Stimulated activated CD4-positive, alpha-beta T cell treated with anti-CD3 and anti-CD28 coated beads, Interleukin-1b, Interleukin-23, amount 100 ng/mL, for 4 hours (primary cell): Measurements from ENCODE around the gene PCP4.

Experiments
- DNase-seq, 2 donors: peaks; one replicate each; pipeline ENCODE4 v3.0.0-alpha.2; 2020; ENCODE audit warnings: low read depth in 2 of 2

PCP4 gene

DNA sequence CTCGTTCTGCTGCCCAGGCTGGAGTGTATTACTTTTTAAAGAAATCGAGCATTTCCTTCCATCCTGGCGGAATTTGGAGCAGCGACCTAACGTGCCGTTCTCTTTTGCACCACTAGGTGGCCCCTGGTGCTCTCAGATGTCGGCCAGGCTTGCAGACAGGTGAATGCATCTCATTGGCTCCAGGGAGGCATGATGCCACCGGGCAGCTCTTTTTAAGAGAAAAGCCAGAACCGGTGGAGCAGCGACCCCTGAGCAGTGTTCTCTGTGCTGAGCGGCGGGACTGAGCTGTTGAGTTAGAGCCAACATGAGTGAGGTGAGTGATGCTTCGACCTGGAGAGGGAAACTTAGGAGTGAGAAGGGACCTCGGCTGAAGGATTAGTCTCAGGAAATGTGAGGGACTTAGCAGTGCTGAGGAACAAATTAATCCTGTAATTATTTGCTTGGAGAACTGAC is at the start of gene PCP4:
TSS of gene PCP4 (plus strand) at position 241 of the 453 bp plus-strand sequence. CDS start at position 305, 64 bp downstream.
- DNase-seq = peak; percentile 9

DNA sequence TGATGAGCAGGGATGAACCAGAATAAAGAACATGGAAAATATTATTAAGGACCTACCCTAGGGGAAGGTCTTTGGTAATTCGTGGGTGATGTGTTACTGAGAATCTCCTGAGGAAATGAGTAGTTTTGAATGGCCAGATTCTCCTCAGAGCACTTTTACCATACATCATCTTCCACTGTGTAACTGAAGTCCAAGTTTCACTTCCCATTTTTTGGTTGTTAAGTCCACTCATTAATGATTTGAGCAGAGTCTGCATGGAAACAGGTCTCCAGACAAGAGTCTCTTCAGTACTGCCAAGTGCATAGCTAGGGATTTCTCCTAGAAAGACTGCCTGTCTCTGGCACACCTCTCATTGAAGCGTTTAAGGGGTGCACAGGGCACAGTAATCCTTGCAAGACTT is 48.7 kb upstream of the PCP4 start:
- DNase-seq = no peak

DNA sequence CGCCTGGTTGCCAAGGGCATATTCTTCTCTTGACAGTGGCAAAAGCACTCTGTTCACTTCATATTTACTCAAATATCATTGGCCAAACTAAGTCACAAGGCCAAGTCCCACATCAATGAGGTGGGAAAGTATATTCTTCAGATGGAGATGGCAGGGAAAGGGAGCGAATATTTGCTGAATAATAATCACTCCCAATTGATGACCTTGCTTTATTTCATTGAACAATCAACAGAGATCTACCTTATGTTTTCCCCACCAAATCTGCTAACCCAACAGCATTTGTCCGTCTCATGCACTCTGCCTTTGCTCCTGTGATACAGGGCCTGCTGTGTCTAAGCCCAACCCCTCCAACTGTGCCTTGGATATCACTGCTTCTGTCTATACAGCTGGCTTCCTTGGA is 45.2 kb upstream of the PCP4 start:
- DNase-seq = no peak

DNA sequence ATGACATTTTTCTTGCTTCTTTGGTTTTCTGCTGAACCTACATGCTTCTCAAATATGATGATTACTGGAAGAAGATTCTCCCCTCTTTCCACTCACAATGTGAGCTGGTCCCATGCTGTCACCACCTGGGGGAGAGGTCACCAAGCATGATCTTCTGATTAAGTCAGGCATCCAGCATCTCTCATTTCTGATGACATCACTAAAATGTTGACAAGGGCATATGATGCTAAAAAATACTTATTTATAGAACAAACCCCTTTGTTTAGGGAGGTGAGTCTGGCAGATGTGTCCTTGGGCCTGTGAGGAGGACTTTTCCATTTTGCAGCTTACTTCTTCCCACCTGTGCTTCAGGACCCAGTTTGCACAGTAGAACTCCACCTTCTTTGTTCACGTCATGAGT is 42.0 kb upstream of the PCP4 start:
- no peak for DNase-seq

DNA sequence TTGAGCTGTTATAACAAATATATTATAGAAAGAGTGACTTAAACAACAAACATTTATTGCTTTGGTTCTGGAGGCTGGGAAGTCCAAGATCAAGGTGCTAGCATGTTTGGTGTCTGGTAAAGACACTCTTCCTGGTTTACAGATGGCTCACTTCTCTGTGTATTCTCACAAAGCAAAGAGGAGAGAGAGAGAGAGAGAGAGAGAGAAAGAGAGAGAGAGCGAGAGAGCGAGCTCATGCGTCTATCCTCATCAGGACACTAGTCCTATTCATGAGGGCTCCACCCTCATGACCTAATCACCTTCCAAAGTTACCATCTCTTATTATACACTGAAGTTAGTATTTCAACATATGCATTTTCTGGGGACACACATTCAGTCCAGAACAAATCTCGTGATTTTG is 32.7 kb upstream of the PCP4 start:
- DNase-seq = no peak

DNA sequence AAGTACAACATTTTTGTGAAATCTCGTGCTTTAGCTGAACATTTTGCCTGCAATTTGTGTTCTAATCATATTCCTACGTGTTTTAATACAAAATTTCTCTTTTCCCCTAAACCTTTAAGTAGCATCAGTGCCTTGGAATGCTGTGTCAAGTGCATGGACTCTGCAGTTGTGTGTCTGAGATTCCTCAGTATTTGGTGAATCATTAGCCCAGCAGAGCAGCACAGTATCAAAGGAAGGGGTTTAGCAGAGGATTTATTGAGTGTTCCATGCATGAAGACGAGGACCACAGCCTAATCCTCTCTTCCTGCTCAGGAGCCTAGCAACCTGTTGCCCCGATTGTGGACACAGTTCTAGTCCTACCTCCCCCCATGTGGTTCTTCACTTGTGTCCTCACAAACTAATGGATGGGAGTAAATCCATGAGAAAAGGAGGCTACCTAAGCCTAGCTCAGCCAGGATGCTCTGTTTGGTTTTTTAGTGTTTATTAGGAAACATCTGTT is 29.3 kb upstream of the PCP4 start:
- DNase-seq = no peak

DNA sequence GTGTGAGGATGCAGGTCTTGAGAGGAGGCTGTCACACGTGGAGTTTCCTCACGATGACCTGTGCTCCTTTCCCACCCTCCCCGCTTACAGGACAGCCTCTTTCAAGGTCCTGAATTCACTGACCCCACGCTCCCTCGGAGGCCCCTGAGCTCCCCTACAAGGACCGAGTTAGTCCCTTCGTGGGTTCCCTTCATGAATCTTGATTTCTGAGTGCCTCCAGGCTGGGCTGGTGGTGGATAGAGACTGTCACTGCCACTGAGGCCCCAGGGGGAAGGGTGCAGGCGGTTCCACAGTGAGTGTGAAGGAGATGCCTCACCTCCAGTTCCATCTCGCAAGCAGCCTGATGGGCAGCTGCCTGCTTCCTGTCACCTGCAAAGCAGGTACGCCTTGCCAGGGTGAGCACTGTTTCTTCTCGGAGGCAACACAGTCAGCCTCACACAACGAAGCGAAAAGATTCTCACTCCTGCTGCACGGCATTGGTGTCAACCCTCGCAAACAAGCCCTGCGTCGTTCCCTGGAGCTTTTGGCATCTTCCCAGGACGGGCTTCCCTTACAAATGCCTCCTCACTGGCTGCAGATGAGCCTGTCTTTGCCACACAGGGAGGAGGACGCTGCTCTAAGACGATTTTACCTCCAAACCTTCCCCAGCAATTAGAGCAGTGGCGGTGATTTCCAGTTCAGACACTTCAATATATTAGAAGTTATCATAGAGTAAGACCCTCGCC is 26.7 kb upstream of the PCP4 start:
- no peak for DNase-seq

DNA sequence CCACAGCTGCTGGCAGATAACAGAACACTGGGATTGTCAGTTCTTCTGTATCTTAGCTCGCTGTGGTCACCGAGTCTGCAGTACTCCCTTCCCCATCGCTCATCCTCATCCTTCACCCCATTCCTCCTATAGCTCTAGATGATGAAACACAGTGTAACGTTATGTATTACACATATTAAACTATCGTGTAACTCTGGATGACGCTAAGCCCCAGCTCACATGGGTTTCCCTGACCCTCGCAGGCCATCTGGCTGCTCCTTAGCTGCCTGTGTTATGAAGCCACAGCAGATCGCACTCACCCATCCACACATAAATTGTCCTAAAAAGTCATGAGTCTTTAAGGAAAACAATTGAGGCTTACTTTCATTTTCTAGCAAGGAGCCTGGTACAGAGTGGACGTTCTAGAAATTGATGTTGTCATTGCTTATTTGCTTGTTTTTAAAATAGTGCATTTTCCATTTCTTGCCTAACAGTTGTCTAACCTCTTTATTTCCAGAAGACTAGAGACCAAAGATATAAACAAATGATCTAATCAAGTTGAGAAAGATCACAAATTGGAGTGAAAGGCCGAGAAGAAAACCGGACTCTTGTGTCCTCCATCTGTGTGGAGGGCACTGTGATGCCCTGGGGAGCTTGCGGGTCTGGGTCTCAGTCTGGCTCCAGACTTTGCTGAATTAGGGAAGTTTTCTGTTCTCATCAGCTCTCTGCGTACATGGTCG is 24.3 kb upstream of the PCP4 start:
- DNase-seq = no peak

DNA sequence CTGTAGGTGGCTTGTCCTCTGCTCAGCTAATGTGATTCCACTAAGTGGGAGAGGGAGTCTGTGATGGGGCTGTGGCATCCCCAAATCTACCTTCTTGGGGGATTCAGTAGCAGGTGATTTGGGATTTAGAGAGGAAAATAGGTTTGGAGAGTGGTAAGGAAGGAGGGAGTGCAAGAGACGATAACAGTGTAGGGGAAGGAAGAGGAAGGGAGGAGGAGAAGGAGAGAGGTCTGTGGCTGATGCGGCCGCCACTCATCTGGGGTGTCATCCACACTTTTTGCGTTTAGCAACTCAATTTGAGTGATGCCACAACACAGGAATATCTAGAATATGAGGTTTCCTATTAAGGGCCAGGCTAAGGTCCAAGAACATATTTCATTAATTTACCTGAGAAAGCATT is 23.8 kb upstream of the PCP4 start:
- no peak for DNase-seq

DNA sequence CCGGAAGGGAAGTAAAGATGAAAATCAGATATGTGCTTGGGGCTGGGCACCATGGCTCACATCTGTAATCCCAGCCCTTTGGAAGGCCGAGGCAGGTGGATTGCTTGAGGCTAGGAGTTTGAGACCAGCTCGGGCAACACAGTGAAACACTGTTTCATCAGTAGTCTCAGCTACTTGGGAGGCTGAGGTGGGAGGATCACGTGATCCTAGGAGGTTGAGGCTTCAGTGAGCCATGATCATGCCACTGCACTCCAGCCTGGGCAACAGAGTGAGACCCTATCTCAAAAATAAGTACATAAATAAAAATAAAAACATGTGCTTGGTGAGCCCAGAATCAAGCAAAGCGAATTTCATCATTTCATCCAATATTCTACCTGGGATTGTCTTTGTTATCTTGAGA is 23.3 kb upstream of the PCP4 start:
- DNase-seq = no peak

DNA sequence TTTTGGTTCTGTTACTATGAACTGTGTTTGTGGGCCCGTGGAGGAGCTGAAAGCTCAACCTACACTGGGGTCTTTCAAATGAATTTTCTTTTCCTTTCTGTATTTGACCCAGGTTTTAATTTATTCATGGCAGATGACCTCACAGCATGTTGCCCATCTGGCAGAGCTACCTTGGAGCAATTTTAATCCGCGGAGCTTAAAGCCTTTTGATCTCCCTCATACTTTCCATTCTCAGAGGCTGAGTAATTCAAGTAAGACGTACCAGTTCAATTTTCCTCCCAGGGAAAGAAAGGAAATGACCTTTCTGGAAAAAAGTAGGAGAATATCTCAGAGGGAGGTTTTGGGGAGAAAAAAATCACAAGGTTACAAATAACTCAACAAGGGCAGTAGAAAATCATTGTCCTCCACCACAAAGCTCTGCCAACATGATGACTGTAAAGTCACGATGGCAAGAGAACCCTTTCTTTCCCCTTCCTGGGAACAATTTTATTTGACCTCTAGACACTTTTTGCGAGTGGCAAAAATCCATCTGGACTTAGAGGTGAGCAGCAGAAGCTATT is 21.6 kb upstream of the PCP4 start:
- no peak for DNase-seq

DNA sequence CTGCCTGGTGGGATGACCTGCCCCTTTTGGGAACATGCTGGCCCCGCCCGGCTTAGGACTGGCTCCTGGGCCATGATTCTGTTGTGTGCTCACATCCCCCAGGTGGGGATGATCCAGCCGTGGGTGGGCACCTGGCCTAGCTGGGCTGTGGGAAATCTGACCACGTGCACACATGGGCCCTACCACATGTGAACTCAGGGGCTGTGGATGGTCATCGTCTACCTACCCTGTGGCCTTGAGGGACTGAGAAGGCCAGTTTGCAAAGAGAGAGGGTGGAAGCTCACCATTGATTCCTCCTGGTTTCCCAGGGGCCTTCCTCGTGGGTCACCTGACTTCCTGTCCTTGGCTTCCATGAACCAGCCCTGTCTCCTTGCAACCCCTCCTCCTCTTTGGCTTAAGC is 19.4 kb upstream of the PCP4 start:
- no peak for DNase-seq

DNA sequence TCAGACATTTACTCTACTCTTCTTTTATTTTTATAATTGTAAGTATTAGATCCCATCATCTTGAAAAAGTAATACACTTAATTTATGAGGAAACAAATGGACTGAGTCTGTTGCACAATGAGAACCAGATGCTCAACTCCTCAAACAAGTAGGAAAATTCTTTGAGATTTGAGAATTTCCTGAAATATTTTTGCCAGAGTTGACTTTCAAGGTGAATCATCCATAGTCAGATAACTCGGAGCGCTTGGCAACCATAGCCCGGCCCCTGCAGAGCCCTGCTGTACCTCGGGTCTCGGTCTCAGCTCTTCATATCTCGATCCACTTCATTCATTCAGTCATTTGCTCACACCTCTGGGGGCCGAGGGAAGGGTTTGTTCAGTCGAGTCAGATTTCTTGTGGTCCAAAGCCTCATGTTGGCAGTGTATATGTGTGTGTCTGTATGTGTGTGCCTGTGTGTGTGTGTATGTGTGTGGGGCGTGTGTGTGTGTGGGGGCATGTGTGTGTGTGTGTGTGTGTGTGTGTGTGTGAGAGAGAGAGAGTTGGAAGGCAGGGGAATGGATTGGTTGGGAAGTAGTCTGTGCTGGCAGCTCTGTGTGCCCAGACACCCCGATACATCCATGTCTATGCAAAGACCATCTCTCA is 18.1 kb upstream of the PCP4 start:
- no peak for DNase-seq

DNA sequence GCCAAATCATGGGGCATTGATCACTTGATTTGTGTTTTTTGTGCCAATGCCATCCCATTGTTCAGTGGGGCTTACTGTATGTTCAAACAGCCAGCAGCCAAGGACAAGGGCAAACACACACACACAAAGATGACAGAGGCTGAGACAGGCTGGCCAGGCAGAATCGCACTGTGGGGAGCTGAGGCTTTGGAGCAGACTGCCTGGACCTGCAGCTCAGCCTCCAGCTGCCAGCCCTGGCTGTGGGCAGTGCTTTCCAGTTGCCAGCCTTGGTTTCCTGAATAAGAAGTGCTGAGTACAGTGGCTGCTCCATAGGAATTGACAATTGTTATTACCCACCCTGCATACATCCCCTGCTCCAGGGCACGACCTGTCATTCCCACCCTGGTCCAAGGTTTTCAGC is 16.9 kb upstream of the PCP4 start:
- no peak for DNase-seq

DNA sequence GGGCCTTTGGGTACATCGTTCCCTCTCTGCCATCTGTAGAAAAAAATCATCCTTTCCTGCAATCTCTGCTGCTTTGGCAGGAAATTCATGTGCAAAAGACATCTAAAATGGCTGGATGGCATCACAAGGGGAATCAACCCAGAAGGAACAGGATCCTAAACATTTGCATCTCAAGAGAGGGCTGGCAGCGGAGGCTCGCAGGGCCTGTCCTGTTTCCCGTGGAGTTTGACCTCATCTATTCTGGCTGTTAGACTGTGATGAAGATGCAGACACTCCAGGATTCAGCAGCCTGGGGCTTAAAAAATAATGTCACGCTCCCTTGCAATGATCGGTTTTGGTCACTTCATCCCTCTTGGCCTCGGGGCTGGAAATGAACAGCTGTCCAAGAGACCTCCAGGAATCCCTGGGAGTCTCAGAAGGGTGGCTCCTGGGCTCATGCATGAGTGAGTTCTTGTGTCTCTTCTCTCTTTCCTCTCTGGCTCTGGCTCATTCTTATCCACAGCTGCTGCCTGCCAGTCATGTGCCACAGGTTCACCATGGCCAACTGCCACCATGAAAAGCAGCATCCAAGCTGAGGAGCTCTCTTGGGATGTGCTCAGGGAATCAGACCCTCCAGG is 16.1 kb upstream of the PCP4 start:
- no peak for DNase-seq

DNA sequence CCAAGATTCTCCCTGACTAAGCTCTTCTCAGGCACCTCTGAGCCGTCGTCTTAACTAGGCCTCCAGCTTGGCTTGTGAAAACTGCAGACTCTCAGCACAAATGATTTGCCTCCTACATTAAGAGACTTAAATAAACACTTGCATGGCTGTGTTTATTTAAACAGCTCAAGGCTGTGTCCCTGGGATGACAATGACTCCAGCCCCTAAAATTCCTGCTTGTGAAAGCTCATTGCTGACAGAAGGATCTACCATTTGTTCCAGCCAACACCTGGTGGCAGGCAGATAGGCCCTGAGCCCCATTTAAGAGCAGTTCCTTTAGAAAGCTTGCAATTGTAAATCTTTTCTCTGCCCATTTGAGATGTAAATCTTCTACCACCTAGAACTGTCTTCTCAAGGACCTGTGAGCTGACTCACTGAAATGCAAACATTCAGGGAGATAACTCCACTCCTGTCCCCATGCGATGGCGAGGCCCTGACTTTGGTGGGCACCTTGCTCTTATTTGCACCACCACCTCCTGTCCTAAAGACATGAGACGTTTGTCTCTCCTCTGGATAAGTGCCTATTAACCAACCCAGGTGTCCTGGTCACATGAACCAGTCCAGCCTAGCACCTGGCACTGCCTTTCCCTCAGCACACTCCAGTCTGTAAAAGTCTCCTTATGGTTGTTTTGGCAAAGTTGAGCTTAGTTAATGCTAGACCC is 15.1 kb upstream of the PCP4 start:
- no peak for DNase-seq

DNA sequence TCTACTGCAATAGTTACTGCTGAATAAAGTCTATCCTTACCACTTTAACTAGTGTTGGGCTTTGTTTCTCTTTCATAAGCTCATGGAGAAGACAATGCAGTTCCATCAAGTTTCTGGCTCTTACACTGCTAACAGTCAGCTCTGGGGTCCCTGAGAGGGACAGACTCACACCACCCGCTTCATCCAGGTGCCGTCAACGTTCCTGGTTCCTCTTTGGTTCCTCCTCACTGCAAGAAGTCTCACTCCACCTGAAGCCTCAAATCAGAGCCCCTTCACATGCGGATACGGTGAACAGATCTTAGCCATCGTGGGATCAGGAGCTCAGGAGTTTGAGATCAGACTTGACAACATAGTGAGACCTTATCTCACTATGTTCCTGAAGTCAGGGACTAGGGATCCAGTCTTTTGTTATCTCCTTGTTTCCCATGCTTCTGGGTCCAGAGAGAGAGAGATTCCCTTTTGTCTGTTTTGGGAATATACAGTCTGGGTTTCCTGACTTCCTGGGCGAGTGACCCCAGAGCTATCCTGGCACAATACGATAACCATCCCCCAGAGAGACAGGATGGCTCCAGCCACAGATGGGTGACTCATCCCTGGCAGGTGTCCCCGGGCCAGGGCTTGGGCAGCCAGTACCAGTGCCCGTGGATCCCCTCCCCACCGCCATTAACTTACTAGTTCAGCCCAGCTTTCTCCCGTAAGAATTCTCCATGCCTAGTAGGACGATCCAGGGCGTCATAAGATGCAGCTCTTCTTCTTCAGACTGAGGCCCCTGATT is 14.3 kb upstream of the PCP4 start:
- DNase-seq = no peak

DNA sequence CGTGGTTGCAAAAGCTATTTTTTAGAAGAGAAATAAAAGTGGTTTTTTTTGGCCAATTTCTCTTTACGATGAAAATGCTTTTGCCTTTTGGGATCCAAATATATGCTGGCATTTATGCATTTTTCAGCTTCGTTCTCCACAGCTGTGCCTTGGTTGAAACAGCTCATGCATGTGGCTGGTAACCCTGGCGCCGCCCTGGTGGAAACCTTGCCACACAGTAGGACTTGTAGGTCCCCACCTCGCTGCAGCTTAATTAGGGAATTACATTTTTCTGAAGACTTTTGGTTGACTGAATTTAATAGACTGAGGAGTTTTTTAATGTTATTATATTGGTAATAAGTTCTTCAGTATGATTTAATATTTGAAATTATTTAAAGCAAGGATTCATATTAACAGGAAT is 12.7 kb upstream of the PCP4 start:
- DNase-seq = no peak

DNA sequence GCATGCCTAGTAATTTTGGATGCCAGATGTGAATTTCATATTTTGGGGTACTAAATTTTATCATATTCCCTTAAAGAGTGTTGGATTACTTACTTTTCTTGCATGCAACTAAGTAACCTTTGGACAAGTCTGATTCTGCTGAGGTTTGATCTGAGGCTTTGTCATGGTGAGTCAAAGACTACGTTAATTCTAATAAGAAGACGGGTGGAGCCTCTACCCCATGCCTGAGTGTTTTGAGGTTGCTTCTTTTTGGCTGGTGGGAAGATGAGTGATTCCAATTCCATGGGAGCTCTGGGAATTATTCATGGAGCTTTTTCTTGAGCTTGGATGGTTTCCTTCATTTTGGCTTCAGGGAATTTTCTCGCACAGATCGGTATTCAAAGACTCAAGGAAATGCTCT is 11.6 kb upstream of the PCP4 start:
- DNase-seq = no peak

DNA sequence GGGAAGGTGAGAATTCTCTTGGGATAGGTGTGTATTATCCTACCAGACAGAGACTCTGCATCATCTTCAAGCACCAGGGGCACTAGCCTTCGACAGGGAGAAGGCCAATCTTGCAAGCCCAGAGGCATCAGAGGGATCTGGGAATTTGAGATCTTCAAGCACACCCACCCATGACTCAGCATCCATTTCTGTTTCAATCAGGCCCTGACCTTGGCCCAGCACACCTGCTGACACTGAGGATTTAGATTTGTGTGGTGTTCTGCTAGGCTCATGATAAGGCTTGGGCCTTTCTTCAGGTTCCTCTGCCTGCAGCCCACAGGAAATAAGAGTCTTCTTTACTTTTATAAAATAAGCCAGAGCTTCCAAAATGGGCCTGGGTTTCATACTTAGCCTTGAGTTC is 6.6 kb upstream of the PCP4 start:
- no peak for DNase-seq

DNA sequence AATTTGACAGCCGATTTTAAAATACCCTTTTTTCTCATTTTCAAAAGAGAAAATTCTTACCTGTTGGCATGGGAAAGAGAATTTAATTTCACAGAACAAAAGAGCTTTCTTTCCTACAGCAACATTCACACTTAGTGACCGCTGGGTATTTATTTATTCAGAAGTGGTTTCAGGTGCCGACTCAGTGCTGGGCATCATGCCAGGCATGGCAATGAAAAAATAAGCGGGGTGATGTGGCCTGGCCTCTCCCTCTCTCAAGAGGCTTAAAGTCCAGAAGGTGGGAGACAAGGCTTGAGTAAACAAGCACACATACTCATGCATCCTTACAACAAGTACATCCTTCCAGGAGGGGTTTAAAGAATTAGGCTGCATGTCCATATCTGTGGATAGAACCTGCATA is 4.1 kb upstream of the PCP4 start:
- DNase-seq = no peak
